Mesodermal cell (in vitro differentiated cells): ENCODE results near the gene TGDS.
"Not testable (repeated sequence)": the region's sequence is repeated elsewhere in the genome, so short reads cannot be mapped to it uniquely, and the experiment has no call there.

Experiments
- H3K27ac ChIP-seq: 2 replicates; pipeline ENCODE4 v1.7.0; 2013; ENCODE audit warnings: mild to moderate bottlenecking, low read depth, low read length, moderate library complexity; ENCODE audit not compliant: severe bottlenecking
- H3K36me3 ChIP-seq: 2 replicates; pipeline ENCODE4 v1.7.1; 2013; ENCODE audit warnings: mild to moderate bottlenecking, low read length, moderate library complexity; ENCODE audit not compliant: control insufficient read depth, insufficient read depth
- H3K4me1 ChIP-seq: one replicate; pipeline ENCODE4 v1.7.1; 2013; ENCODE audit warnings: mild to moderate bottlenecking, low read length; ENCODE audit not compliant: insufficient read depth, control insufficient read depth, poor library complexity, severe bottlenecking
- H3K4me3 ChIP-seq: 2 replicates; pipeline ENCODE4 v1.7.0; 2013; ENCODE audit warnings: low read length, control low read depth, mild to moderate bottlenecking; ENCODE audit not compliant: insufficient read depth, poor library complexity, severe bottlenecking; ENCODE audit errors: extremely low read depth
- H3K9me3 ChIP-seq: 2 replicates; pipeline ENCODE4 v1.7.1; 2013; ENCODE audit warnings: mild to moderate bottlenecking, low read length, moderate library complexity; ENCODE audit not compliant: control insufficient read depth
- WGBS, 2 experiments: methylation state at CpG; one replicate each; pipeline ENCODE4 v1.1.5; 2013; ENCODE audit warnings: missing lambda C conversion rate in 2 of 2; ENCODE audit not compliant: insufficient coverage in 2 of 2; 5-methylcytosine and 5-hydroxymethylcytosine counted together

The TGDS gene

GRCh38 chr13:94535775-94536174 is 60.2 kb downstream of the TGDS start:
- no peaks in the 10 kb centered on the region for H3K36me3 ChIP-seq
- no peaks in the 10 kb centered on the region for H3K9me3 ChIP-seq
- H3K4me1 ChIP-seq, result peaks cover 5% of the 10 kb centered on the region
- no peak overlapping the region for H3K27ac ChIP-seq
- no CpG with 5 or more reads among the region's 4 CpGs for WGBS, 2 experiments
- no peak overlapping the region for H3K4me3 ChIP-seq

- Histone ChIP-seq H3K36me3 (no peaks in the 10 kb centered on the region), H3K4me1 (peaks cover 5% of the 10 kb centered on the region), H3K4me3 (no peak overlapping the region), H3K9me3 (no peaks in the 10 kb centered on the region), H3K27ac (no peak overlapping the region)
- WGBS, 2 experiments, result 89 to 95% methylated on average over 2 of the region's 2 CpGs
These were observed 60.7 kb downstream of the TGDS start for GRCh38 chr13:94535231-94535630.

GRCh38 chr13:94534166-94534565 is 61.8 kb downstream of the TGDS start:
- no peak overlapping the region for H3K27ac ChIP-seq
- no peaks in the 10 kb centered on the region for H3K9me3 ChIP-seq
- H3K4me1 ChIP-seq, result peaks cover 5% of the 10 kb centered on the region
- no peaks in the 10 kb centered on the region for H3K36me3 ChIP-seq
- 86% methylated on average over 1 of the region's 1 CpG; no CpG with 5 or more reads in 1 of the 2 experiments for WGBS, 2 experiments
- H3K4me3 ChIP-seq, result no peak overlapping the region

- not testable (repeated sequence) for H3K4me3 ChIP-seq, H3K4me1 ChIP-seq, H3K36me3 ChIP-seq, H3K9me3 ChIP-seq, H3K27ac ChIP-seq
- no CpG with 5 or more reads among the region's 2 CpGs for WGBS, 2 experiments
These were observed 63.7 kb downstream of the TGDS start for GRCh38 chr13:94532278-94532677.

- WGBS, 2 experiments, result 64% methylated on average over 7 of the region's 7 CpGs
- H3K4me3 ChIP-seq, H3K36me3 ChIP-seq, H3K9me3 ChIP-seq, H3K4me1 ChIP-seq, H3K27ac ChIP-seq: not testable (repeated sequence)
These were observed 69.0 kb downstream of the TGDS start for GRCh38 chr13:94526956-94527355.

GRCh38 chr13:94525781-94526180 is 70.2 kb downstream of the TGDS start:
- H3K4me1 ChIP-seq, result no peaks in the 10 kb centered on the region
- H3K27ac ChIP-seq, result no peak overlapping the region
- WGBS, 2 experiments, result 90 to 100% methylated on average over 2 of the region's 2 CpGs
- H3K9me3 ChIP-seq, result no peaks in the 10 kb centered on the region
- H3K36me3 ChIP-seq, result no peaks in the 10 kb centered on the region
- no peak overlapping the region for H3K4me3 ChIP-seq

GRCh38 chr13:94524407-94524806 is 71.5 kb downstream of the TGDS start:
- Histone ChIP-seq H3K27ac (no peak overlapping the region), H3K9me3 (no peaks in the 10 kb centered on the region), H3K4me3 (no peak overlapping the region), H3K4me1 (no peaks in the 10 kb centered on the region), H3K36me3 (no peaks in the 10 kb centered on the region)
- 92 to 93% methylated on average over 3 to 5 of the region's 7 CpGs for WGBS, 2 experiments
